K562 (cell line): ENCODE data around the gene NUDCD3. TPM values are rescaled to one million over a fixed set of nuclear protein-coding genes. Genes with fewer than 3 reads are reported as not detected.

ENCODE experiments used
- ATAC-seq: fragments of 200-7000 bp; cut with Tn5 transposase; 3 replicates; pipeline ENCODE4 v1.9.1; 2020; ENCODE audit warnings: moderate library complexity
- BruUV-seq: library from RNA; stranded (reverse); fragments of 400-500 nt; replicated peaks from 2 replicates; lab custom pipeline; 2021; lab: Mats Ljungman, UMichigan
- CTCF ChIA-PET: fragments of 300-600 bp; formaldehyde crosslinking; extraction: SDS; loops from one replicate; lab custom pipeline; 2021; ENCODE audit warnings: low intra/inter-chr PET ratio; lab: Yijun Ruan, JAX
- POLR2A ChIA-PET: fragments of 300-600, 350-650 bp; sonication (Branson Sonifier 250); formaldehyde crosslinking; extraction: SDS; loops from one replicate; lab custom pipeline; 2021; ENCODE audit warnings: antibody characterized with exemption, inconsistent platforms; lab: Yijun Ruan, JAX
- DNase-seq, 4 experiments: peaks; one replicate each; pipeline versions ENCODE4 v3.0.0 to v3.0.0-alpha.2; 2011 to 2018; ENCODE audit warnings: low spot score in 3 of 4, mixed read lengths in 3 of 4; ENCODE audit errors: extremely low read depth in 1 of 4
- FAIRE-seq: peaks from 2 replicates; lab custom pipeline; 2011; peaks lifted over from hg19 to GRCh38; lab: Jason Lieb, UNC
- H2AFZ ChIP-seq: 2 replicates; pipeline ENCODE4 v1.6.0; 2011; ENCODE audit warnings: low read depth, low read length, control low read depth, inconsistent platforms
- H3K27ac ChIP-seq: fragments of 200-600 bp; 3 replicates; pipeline ENCODE4 v1.8.0; 2011; ENCODE audit warnings: low read depth, mild to moderate bottlenecking, control low read depth, inconsistent platforms, low read length, moderate library complexity, mixed read lengths; ENCODE audit errors: extremely low read depth
- H3K27me3 ChIP-seq, 2 experiments: fragments of 300-600 bp in 1 of 2; 2 replicates in 1 of 2; 3 replicates in 1 of 2; pipeline versions ENCODE4 v1.6.0 to v1.8.0; 2011; ENCODE audit warnings: inconsistent platforms in 2 of 2, low read length in 2 of 2, mild to moderate bottlenecking in 1 of 2, mixed read lengths in 1 of 2, moderate library complexity in 1 of 2; ENCODE audit not compliant: control insufficient read depth in 2 of 2, insufficient read depth in 2 of 2
- H3K36me3 ChIP-seq: fragments of 300-600 bp; 3 replicates; pipeline ENCODE4 v1.8.0; 2011; ENCODE audit warnings: mild to moderate bottlenecking, low read length, inconsistent platforms; ENCODE audit not compliant: control insufficient read depth, insufficient read depth
- H3K4me1 ChIP-seq, 2 experiments: fragments of 200-600 bp in 1 of 2; replicated peaks in 1 of 2; 2 replicates in 1 of 2; 3 replicates in 1 of 2; pipeline versions ENCODE4 v1.5.1 to v1.8.0; 2011; ENCODE audit warnings: inconsistent platforms in 2 of 2, low read length in 2 of 2, mild to moderate bottlenecking in 1 of 2, mixed read lengths in 1 of 2, moderate library complexity in 1 of 2; ENCODE audit not compliant: control insufficient read depth in 2 of 2, insufficient read depth in 2 of 2
- H3K4me2 ChIP-seq: 2 replicates; pipeline ENCODE4 v1.6.1; 2011; ENCODE audit warnings: low read length, control low read depth, inconsistent platforms, mixed read lengths; ENCODE audit not compliant: insufficient read depth
- H3K4me3 ChIP-seq: fragments of 200-600 bp; sonication (generic), shearing (Covaris generic); 2 replicates; pipeline ENCODE4 v1.5.1; 2016; ENCODE audit warnings: control low read depth, inconsistent platforms
- H3K79me2 ChIP-seq: fragments of 200-600 bp; 3 replicates; pipeline ENCODE4 v1.8.0; 2011; ENCODE audit warnings: low read length, inconsistent platforms; ENCODE audit not compliant: control insufficient read depth, insufficient read depth
- H3K9ac ChIP-seq, 2 experiments: 2 replicates each; pipeline versions ENCODE4 v1.6.0 to v1.6.1; 2011; ENCODE audit warnings: low read depth in 2 of 2, low read length in 2 of 2, control low read depth in 1 of 2, inconsistent platforms in 1 of 2, mild to moderate bottlenecking in 1 of 2, mixed read lengths in 1 of 2; ENCODE audit not compliant: insufficient read depth in 1 of 2
- H3K9me1 ChIP-seq: one replicate; pipeline ENCODE4 v1.6.0; 2011; ENCODE audit warnings: inconsistent platforms, mild to moderate bottlenecking, low read length, moderate library complexity; ENCODE audit not compliant: control insufficient read depth, insufficient read depth
- H3K9me3 ChIP-seq: replicated peaks from 2 replicates; pipeline ENCODE4 v1.5.1; 2011; ENCODE audit warnings: low read depth, low read length, inconsistent platforms; ENCODE audit not compliant: control insufficient read depth, insufficient read depth
- H4K20me1 ChIP-seq: replicated peaks from 2 replicates; pipeline ENCODE4 v1.6.1; 2011; ENCODE audit warnings: low read length, inconsistent platforms, mixed read lengths; ENCODE audit not compliant: control insufficient read depth, insufficient read depth
- CREB1 ChIP-seq, 2 experiments: sonication (generic) in 1 of 2; formaldehyde crosslinking in 1 of 2; IDR thresholded peaks; 2 replicates each; pipeline versions ENCODE4 v1.6.1 to v1.8.0; 2012 to 2022; ENCODE audit warnings: inconsistent platforms in 1 of 2, mild to moderate bottlenecking in 1 of 2, missing genetic modification reagents in 1 of 2, moderate library complexity in 1 of 2
- HMG20B ChIP-seq: fragments of 250-450 bp; sonication (Bioruptor Pico); IDR thresholded peaks from 2 replicates; pipeline ENCODE4 v1.5.0; 2021; ENCODE audit warnings: mild to moderate bottlenecking
- JUNB ChIP-seq: fragments of 450-650 bp; formaldehyde crosslinking; conservative IDR thresholded peaks from 2 replicates; pipeline ENCODE4 v1.4.0; 2020; ENCODE audit warnings: mild to moderate bottlenecking
- NR2C1 ChIP-seq, 2 experiments: fragments of 450-650 bp; IDR thresholded peaks; 2 replicates each; pipeline ENCODE4 v1.6.1; 2017; ENCODE audit warnings: mild to moderate bottlenecking in 2 of 2, antibody characterized with exemption in 1 of 2, inconsistent platforms in 1 of 2, missing compliant biosample characterization in 1 of 2, missing genetic modification characterization in 1 of 2
- SREBF2 ChIP-seq: sonication (generic); formaldehyde crosslinking; IDR thresholded peaks from 2 replicates; pipeline ENCODE4 v1.4.0; 2020; ENCODE audit warnings: mild to moderate bottlenecking, missing genetic modification reagents
- TEAD4 ChIP-seq, 2 experiments: sonication (generic) in 1 of 2; formaldehyde crosslinking in 1 of 2; IDR thresholded peaks; 2 replicates each; pipeline versions ENCODE4 v1.6.1 to v1.8.0; 2012 to 2022; ENCODE audit warnings: borderline replicate concordance in 1 of 2, inconsistent platforms in 1 of 2, low read length in 1 of 2, mild to moderate bottlenecking in 1 of 2, missing genetic modification reagents in 1 of 2
- TSC22D4 ChIP-seq: fragments of 450-650 bp; IDR thresholded peaks from 2 replicates; pipeline ENCODE4 v1.6.1; 2016; ENCODE audit warnings: missing genetic modification characterization, missing biosample characterization, control low read depth
- ZNF507 ChIP-seq: conservative IDR thresholded peaks from 2 replicates; pipeline ENCODE4 v1.6.1; 2017; ENCODE audit warnings: missing genetic modification characterization, missing compliant biosample characterization
- ZNF551 ChIP-seq: fragments of 250-450 bp; sonication (Bioruptor Pico); IDR thresholded peaks from 2 replicates; pipeline ENCODE4 v1.5.0; 2021; ENCODE audit warnings: mild to moderate bottlenecking, moderate library complexity
- WGBS: fragments of 100-300 bp; shearing (Covaris generic); methylation state at CpG from one replicate; pipeline ENCODE4 v1.1.6; 2016; ENCODE audit warnings: low coverage, mixed read lengths; ENCODE audit not compliant: insufficient coverage; ENCODE audit errors: missing lambda C conversion rate; 5-methylcytosine and 5-hydroxymethylcytosine counted together
- in situ Hi-C: fragments of 300-500 bp; cut with MboI; formaldehyde crosslinking; loops from 4 replicates; pipeline ENCODE4 v1.15.0; 2018; ENCODE audit warnings: inconsistent platforms, mixed read lengths
- intact Hi-C: fragments of 100-400 bp; cut with micrococcal nuclease; formaldehyde crosslinking; loops from 2 replicates; pipeline ENCODE4 v1.14.2; 2022
- polyA plus RNA-seq, 8 experiments: library from polyadenylated mRNA; depleted of rRNA in 4 of 8; stranded (reverse) in 5 of 8; unstranded in 3 of 8; fragments of >200 nt; fragmentation: Nextera tagmentation in 2 of 8; fragmentation: Illumina TruSeq in 1 of 8; extraction: Ambion mirVana in 2 of 8; extraction: Trizol in 1 of 8; gene quantifications; 2 replicates each; pipeline versions ENCODE4 v1.2.1 to v1.2.3, GENCODE V29; 2011 to 2014; ENCODE audit warnings: inconsistent platforms in 1 of 8, missing spikeins in 1 of 8
- total RNA-seq, 7 experiments: library from RNA; depleted of rRNA in 6 of 7; stranded (reverse); fragments of >200 nt in 6 of 7; fragmentation: Illumina TruSeq in 2 of 7; extraction: Trizol in 2 of 7; gene quantifications; 2 replicates each; pipeline versions ENCODE4 v1.2.1 to v1.2.3, GENCODE V29; 2011 to 2021; ENCODE audit warnings: low replicate concordance in 1 of 7
- TF ChIP-seq, protein P1 (sequence below): sonication (generic); formaldehyde crosslinking; IDR thresholded peaks from 2 replicates; pipeline ENCODE4 v1.8.0; 2023; ENCODE audit warnings: missing genetic modification reagents, mild to moderate bottlenecking, borderline replicate concordance
- TF ChIP-seq, protein P2 (sequence below): fragments of 450-650 bp; IDR thresholded peaks from 2 replicates; pipeline ENCODE4 v1.6.1; 2018; ENCODE audit warnings: mild to moderate bottlenecking, low read depth; ENCODE audit not compliant: partially characterized antibody

Gene NUDCD3
- total and polyA plus RNA-seq, 9 of the 15 experiments (the other 6 are each of a cell fraction or from before 2014, with no cell fraction given), result 24.8 to 64.2 (median 42.6) TPM

DNA sequence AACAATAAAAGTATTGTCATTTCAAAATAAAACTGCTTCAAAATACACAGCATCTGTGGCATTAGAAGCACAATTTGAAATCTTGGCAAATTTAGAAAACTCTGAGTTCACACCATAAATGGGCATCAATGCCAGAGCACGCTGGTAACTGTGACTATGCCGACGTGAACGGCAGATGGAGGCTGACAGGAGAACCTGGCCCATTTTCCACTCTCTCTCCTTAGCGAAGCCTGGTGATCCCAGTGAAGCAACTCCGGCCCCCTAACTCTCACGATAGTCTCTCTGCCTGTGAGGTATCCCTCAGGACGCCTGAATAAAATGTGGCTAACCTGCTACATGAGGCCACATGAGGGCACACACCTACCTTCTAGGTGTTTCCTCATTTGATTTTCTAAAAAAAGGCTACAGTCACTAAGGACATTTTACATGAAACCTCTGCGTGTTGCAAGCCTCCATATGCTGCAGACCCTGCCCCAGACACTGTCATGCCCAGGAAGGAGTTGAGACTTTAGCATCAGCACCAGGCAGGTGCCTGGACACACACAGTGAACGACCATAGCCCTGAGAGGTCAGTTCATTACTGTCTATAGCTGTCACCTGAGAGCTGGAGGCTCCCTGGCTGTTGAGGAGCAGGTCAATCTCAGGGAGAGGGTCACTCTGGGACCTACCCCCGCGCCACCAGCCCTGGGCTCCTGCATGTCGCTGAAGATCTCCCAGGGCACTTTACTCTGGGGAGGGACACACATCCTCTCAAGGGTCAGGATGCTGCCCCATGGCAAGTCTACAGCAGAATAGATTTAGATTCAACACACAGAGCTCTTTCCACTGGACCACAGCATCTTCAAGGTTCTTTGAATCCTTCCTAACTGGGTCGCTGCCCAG lies 102.1 kb downstream of the NUDCD3 start (continued):
- TF ChIP-seq, protein P1, sequence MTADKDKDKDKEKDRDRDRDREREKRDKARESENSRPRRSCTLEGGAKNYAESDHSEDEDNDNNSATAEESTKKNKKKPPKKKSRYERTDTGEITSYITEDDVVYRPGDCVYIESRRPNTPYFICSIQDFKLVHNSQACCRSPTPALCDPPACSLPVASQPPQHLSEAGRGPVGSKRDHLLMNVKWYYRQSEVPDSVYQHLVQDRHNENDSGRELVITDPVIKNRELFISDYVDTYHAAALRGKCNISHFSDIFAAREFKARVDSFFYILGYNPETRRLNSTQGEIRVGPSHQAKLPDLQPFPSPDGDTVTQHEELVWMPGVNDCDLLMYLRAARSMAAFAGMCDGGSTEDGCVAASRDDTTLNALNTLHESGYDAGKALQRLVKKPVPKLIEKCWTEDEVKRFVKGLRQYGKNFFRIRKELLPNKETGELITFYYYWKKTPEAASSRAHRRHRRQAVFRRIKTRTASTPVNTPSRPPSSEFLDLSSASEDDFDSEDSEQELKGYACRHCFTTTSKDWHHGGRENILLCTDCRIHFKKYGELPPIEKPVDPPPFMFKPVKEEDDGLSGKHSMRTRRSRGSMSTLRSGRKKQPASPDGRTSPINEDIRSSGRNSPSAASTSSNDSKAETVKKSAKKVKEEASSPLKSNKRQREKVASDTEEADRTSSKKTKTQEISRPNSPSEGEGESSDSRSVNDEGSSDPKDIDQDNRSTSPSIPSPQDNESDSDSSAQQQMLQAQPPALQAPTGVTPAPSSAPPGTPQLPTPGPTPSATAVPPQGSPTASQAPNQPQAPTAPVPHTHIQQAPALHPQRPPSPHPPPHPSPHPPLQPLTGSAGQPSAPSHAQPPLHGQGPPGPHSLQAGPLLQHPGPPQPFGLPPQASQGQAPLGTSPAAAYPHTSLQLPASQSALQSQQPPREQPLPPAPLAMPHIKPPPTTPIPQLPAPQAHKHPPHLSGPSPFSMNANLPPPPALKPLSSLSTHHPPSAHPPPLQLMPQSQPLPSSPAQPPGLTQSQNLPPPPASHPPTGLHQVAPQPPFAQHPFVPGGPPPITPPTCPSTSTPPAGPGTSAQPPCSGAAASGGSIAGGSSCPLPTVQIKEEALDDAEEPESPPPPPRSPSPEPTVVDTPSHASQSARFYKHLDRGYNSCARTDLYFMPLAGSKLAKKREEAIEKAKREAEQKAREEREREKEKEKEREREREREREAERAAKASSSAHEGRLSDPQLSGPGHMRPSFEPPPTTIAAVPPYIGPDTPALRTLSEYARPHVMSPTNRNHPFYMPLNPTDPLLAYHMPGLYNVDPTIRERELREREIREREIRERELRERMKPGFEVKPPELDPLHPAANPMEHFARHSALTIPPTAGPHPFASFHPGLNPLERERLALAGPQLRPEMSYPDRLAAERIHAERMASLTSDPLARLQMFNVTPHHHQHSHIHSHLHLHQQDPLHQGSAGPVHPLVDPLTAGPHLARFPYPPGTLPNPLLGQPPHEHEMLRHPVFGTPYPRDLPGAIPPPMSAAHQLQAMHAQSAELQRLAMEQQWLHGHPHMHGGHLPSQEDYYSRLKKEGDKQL (CRISPR knock-in tag), result no peak
- TF ChIP-seq HMG20B (CRISPR knock-in tag), result no peak
- TF ChIP-seq, all 486 proteins: peak for 0

DNA sequence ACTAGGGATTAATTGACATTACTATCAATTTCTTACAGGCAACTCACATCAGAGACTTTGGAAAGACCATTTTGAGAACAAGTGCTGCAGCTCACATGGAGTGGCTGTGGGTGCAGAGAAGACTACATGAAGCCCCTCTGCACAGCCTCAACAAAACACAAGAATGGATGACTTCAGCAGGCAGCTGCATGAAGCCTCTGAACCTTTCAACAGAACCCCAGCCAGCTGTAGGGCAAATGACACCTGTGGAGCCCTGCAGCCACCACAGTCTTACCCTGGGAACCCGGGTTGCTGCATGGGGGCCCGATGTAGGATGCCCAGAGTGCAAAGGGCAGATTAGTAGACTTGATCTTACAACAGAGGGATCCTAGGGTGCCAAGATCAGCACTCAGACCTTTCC lies 103.1 kb downstream of the NUDCD3 start:
- intact Hi-C loops, result no loop called here
- H3K4me1 ChIP-seq, result no peaks in the 10 kb centered on the region
- H3K27me3 ChIP-seq, result no peaks in the 10 kb centered on the region
- H2AFZ ChIP-seq, result no peak overlapping the region
- H4K20me1 ChIP-seq, result peaks cover 3% of the 10 kb centered on the region; the same call in 1 of the 2 replicates
- 63% methylated on average over 2 of the region's 2 CpGs for WGBS
- H3K79me2 ChIP-seq, result no peaks in the 10 kb centered on the region
- no peak for ATAC-seq
- no peak overlapping the region for H3K27ac ChIP-seq
- H3K4me2 ChIP-seq, result no peak overlapping the region
- in situ Hi-C loops, result no loop called here
- no TSS peak for BruUV-seq
- H3K9me1 ChIP-seq, result no peaks in the 10 kb centered on the region
- CTCF ChIA-PET, result no interaction called here
- POLR2A ChIA-PET, result no interaction called here
- DNase-seq, result no peak
- H3K4me3 ChIP-seq, result no peak overlapping the region
- peaks cover 72% of the 10 kb centered on the region; the same call in 2 of the 3 replicates for H3K36me3 ChIP-seq
- no peaks in the 10 kb centered on the region for H3K9me3 ChIP-seq
- no peak for FAIRE-seq
- no peak overlapping the region for H3K9ac ChIP-seq
- TF ChIP-seq, protein P2, sequence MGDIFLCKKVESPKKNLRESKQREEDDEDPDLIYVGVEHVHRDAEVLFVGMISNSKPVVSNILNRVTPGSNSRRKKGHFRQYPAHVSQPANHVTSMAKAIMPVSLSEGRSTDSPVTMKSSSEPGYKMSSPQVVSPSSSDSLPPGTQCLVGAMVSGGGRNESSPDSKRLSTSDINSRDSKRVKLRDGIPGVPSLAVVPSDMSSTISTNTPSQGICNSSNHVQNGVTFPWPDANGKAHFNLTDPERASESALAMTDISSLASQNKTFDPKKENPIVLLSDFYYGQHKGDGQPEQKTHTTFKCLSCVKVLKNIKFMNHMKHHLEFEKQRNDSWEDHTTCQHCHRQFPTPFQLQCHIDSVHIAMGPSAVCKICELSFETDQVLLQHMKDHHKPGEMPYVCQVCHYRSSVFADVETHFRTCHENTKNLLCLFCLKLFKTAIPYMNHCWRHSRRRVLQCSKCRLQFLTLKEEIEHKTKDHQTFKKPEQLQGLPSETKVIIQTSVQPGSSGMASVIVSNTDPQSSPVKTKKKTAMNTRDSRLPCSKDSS, result no peak
- TF ChIP-seq ZNF551 (CRISPR knock-in tag) (no peak), CREB1 (IDR thresholded peaks at IDR 0.05) (no peak), CREB1 (CRISPR knock-in tag; IDR thresholded peaks at IDR 0.05) (no peak), NR2C1 (IDR thresholded peaks at IDR 0.05) (no peak), NR2C1 (tag; IDR thresholded peaks at IDR 0.05) (no peak), TSC22D4 (tag) (no peak), TEAD4 (IDR thresholded peaks at IDR 0.05; ENCODE audit: low read length) (no peak), TEAD4 (CRISPR knock-in tag; IDR thresholded peaks at IDR 0.05; ENCODE audit: borderline replicate concordance) (no peak), SREBF2 (no peak), ZNF507 (tag) (no peak), JUNB (CRISPR knock-in tag) (no peak)
